ENCODE data around the gene PSMG3. TPM values are rescaled to one million over a fixed set of nuclear protein-coding genes. Genes with fewer than 3 reads are reported as not detected.

The PSMG3 gene
- total and polyA plus RNA-seq, 2 donors (not counting 3 experiments of a cell fraction or from before 2014, with no cell fraction given) = 25.5 to 49.7 TPM

DNA sequence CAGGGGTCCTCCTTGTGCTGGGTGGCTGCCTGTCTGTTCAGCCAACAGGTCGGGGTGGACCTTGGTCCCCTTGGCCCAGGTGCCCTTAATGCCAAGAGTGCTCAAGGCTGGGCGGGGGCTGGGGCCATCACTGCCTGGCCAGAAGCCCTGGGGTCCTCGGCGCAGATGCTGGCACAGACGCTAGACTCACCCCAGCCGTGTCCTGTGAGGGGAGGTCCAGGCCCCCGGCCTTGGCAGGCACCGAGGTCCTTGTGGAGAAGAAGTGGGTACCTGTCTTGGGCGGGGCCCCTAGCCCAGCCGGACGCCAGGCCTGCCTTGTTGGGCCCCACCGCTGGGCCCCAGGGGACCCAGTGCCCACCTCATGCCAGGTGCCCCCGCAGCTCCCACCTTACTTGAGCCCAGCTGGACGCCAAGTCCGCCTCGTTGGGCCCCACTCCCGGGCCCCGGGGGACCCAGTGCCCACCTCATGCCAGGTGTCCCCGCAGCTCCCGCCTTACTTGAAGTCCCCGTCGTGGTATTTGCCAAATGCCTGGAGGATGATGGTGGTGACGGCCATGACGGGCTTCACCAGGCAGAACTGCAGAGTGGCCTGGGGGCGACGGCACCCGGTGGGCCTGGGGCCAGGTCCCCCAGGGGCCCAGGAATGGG is 20.4 kb downstream of the PSMG3 start:
- intact Hi-C loops (cut with micrococcal nuclease) (no loop called here), dilution Hi-C loops (cut with MboI; ENCODE audit: extremely low pct_ligation_motif_present, low sequenced_read_pairs) (no loop called here)
- CTCF ChIA-PET = interaction anchor here (0.6 kb wide), 1 partner anchor 13 kb away, joined by 4 read pairs; no protein-coding TSS in a partner anchor
- Histone ChIP-seq H3K36me3 (ENCODE audit: control insufficient read depth in 2 of 2, extremely low read depth in 1 of 2, insufficient read depth in 2 of 2, low read length in 2 of 2) (no peaks in the 10 kb centered on the region), H3K79me2 (ENCODE audit: control insufficient read depth, insufficient read depth, low read length) (no peaks in the 10 kb centered on the region), H3K4me1 (ENCODE audit: control insufficient read depth, extremely low read depth, insufficient read depth, low read length) (no peaks in the 10 kb centered on the region), H2AFZ (ENCODE audit: low read depth, low read length) (no peak overlapping the region), H3K4me2 (ENCODE audit: insufficient read depth, low read length) (no peak overlapping the region), H3K9ac (replicated peaks; ENCODE audit: extremely low read depth, insufficient read depth, low read length) (no peak overlapping the region), H3K4me3 (replicated peaks in 1 of 3; ENCODE audit: insufficient read depth in 1 of 3, low read depth in 1 of 3, low read length in 3 of 3) (no peak overlapping the region), H3K9me3 (replicated peaks; ENCODE audit: control insufficient read depth, insufficient read depth, low read length) (no peaks in the 10 kb centered on the region), H4K20me1 (replicated peaks; ENCODE audit: control insufficient read depth, extremely low read depth, insufficient read depth, low read length) (no peaks in the 10 kb centered on the region), H3K27ac (ENCODE audit: insufficient read depth, low read depth, low read length) (no peak overlapping the region), H3K27me3 (ENCODE audit: control insufficient read depth in 2 of 2, insufficient read depth in 2 of 2, low read length in 2 of 2) (no peaks in the 10 kb centered on the region), H3K9me1 (replicated peaks; ENCODE audit: control insufficient read depth, extremely low read depth, insufficient read depth, low read length) (no peaks in the 10 kb centered on the region)
- DNase-seq (ENCODE audit: low read depth, low spot score) = no peak
- FAIRE-seq = no peak
- no TSS peak for BruUV-seq (replicated peaks)
- POLR2A ChIA-PET = no interaction called here
- TF ChIP-seq POLR2A (IDR thresholded peaks at IDR 0.05; ENCODE audit: low read depth, low read length) (no peak), GATA2 (IDR thresholded peaks at IDR 0.05; ENCODE audit: insufficient read depth, insufficient read length, low read depth, low read length) (no peak), MAX (IDR thresholded peaks at IDR 0.05; ENCODE audit: insufficient read depth, insufficient read length) (no peak), POLR2AphosphoS5 (IDR thresholded peaks at IDR 0.05; ENCODE audit: insufficient read depth, low read depth, low read length) (no peak), JUN (IDR thresholded peaks at IDR 0.05; ENCODE audit: borderline replicate concordance, insufficient read depth, insufficient read length, low read depth) (no peak), EZH2 (IDR thresholded peaks at IDR 0.05; ENCODE audit: borderline replicate concordance, low read depth, low read length, severe bottlenecking) (no peak), FOS (IDR thresholded peaks at IDR 0.05; ENCODE audit: borderline replicate concordance, insufficient read depth, low read length) (no peak), MYC (IDR thresholded peaks at IDR 0.05; ENCODE audit: low read depth, low read length) (no peak)
- TF ChIP-seq, protein P1, sequence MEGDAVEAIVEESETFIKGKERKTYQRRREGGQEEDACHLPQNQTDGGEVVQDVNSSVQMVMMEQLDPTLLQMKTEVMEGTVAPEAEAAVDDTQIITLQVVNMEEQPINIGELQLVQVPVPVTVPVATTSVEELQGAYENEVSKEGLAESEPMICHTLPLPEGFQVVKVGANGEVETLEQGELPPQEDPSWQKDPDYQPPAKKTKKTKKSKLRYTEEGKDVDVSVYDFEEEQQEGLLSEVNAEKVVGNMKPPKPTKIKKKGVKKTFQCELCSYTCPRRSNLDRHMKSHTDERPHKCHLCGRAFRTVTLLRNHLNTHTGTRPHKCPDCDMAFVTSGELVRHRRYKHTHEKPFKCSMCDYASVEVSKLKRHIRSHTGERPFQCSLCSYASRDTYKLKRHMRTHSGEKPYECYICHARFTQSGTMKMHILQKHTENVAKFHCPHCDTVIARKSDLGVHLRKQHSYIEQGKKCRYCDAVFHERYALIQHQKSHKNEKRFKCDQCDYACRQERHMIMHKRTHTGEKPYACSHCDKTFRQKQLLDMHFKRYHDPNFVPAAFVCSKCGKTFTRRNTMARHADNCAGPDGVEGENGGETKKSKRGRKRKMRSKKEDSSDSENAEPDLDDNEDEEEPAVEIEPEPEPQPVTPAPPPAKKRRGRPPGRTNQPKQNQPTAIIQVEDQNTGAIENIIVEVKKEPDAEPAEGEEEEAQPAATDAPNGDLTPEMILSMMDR (IDR thresholded peaks at IDR 0.05; ENCODE audit: extremely low read depth in 1 of 2, insufficient read depth in 1 of 2, low read depth in 1 of 2, low read length in 2 of 2) = no peak
